ENCODE data around the gene SECISBP2L. TPM values are rescaled to one million over a fixed set of nuclear protein-coding genes. Genes with fewer than 3 reads are reported as not detected.

Gene SECISBP2L
- total and polyA plus RNA-seq, 7 donors: 4.5 to 31.9 (median 22.0) TPM

DNA sequence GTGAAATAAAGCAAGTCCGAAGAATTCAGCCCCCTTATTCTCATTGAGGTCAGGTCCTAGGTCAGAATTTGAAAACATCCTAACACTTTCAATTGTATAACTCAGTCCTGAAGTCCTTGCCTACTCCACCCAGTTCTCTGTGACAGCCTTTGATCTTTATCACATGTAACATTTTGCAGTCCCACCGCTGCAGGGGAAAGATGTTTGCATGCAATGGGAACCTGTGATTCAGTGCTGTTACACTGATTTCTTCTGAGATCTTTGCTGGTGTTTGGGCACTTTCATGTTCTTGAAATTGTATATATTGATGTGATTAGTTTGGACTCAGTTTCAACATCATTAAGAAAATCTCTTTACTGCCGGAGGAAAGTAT lies 18.0 kb upstream of the SECISBP2L start:
- ATAC-seq: no peak
- H3K27me3 ChIP-seq (ENCODE audit: insufficient read depth in 3 of 3, low read length in 2 of 3): peaks cover 0 to 3% (median 0%) of the 10 kb centered on the region in 3 donors
- H3K4me3 ChIP-seq: no peak overlapping the region
- no peak for DNase-seq
- TF ChIP-seq, protein P1, sequence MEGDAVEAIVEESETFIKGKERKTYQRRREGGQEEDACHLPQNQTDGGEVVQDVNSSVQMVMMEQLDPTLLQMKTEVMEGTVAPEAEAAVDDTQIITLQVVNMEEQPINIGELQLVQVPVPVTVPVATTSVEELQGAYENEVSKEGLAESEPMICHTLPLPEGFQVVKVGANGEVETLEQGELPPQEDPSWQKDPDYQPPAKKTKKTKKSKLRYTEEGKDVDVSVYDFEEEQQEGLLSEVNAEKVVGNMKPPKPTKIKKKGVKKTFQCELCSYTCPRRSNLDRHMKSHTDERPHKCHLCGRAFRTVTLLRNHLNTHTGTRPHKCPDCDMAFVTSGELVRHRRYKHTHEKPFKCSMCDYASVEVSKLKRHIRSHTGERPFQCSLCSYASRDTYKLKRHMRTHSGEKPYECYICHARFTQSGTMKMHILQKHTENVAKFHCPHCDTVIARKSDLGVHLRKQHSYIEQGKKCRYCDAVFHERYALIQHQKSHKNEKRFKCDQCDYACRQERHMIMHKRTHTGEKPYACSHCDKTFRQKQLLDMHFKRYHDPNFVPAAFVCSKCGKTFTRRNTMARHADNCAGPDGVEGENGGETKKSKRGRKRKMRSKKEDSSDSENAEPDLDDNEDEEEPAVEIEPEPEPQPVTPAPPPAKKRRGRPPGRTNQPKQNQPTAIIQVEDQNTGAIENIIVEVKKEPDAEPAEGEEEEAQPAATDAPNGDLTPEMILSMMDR (IDR thresholded peaks at IDR 0.05): no peak
- H3K27ac ChIP-seq: no peak overlapping the region
- H3K4me1 ChIP-seq: no peaks in the 10 kb centered on the region
- intact Hi-C loops (cut with DNase I): no loop called here
- H3K36me3 ChIP-seq (ENCODE audit: insufficient read depth in 1 of 2, low read depth in 1 of 2): no peaks in the 10 kb centered on the region
- H3K9me3 ChIP-seq: no peaks in the 10 kb centered on the region
- WGBS, 3 donors: 61 to 69% (median 61%) methylated on average over 3 of the region's 3 CpGs

DNA sequence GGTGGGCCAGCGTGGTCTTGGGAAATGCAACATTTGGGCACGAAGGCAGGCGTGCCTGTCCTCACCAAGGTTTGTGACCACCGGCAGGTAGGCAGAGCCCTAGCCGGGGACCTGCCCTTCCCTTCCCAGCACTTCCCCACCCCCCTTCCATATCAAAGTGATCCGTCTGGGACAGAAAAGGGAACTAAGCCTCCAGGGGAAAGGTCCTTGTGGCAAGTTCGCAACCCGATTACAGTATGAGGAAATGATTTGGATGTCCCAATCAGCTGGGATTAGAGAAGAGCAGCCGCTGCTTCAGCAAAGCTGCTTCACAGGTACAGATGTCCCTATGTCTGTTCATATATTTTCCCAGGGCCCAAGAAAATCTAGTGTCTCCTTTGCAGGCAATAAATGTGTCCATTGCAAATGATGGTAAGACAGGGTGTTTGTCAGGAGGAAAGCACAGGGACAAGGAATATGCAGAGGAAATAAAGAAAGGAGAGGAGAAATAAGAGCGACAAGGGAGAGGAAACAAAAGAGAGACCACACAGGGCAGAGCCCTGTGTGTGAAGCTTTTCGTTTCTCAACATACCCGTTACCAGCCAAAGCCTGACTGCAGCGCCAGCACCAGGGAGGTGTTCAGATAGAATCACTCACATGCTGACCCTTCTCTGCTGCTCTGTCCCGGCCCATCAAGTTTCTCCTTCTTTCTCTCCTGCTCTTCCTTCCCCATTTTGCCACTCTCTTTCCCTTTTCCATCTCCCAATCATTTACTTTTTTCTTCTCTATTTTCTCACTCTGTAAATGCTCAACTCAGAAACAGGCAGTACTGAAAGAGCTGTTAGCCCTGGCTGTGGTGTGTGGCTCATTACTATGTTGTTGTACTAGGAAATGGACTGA lies 17.4 kb upstream of the SECISBP2L start:
- TF ChIP-seq, protein P1 (IDR thresholded peaks at IDR 0.05): no peak
- intact Hi-C loops (cut with DNase I): no loop called here
- no peaks in the 10 kb centered on the region for H3K36me3 ChIP-seq (ENCODE audit: insufficient read depth in 1 of 2, low read depth in 1 of 2)
- no peak overlapping the region for H3K4me3 ChIP-seq
- 57 to 66% (median 58%) methylated on average over 14 of the region's 14 CpGs for WGBS, 3 donors
- peaks cover 0 to 3% (median 0%) of the 10 kb centered on the region in 3 donors for H3K27me3 ChIP-seq (ENCODE audit: insufficient read depth in 3 of 3, low read length in 2 of 3)
- no peak overlapping the region for H3K27ac ChIP-seq
- ATAC-seq (no peak), DNase-seq (no peak)
- H3K4me1 ChIP-seq: no peaks in the 10 kb centered on the region
- no peaks in the 10 kb centered on the region for H3K9me3 ChIP-seq

DNA sequence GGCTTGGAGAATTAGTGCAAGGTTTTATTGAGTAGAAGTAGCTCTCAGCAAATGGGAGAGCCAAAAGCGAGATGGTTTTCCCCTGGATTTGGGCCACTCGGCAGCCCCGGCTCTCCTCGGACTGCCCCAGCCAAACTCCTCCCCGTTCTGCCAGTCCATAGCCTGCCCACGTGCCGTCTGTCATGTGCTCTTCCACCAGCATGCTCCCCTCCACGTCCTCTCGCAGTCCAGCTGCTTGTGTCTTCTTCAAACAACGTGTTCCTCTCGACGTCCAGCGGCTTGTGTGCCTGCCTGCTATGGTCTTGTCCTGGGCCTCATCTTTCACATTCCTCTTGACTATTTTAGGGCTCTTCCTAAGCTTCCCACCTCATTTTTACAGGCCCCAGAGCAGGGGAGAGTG lies 16.7 kb upstream of the SECISBP2L start:
- WGBS, 3 donors: 42 to 55% (median 49%) methylated on average over 13 of the region's 13 CpGs
- ATAC-seq (no peak), DNase-seq (no peak)
- H3K36me3 ChIP-seq (ENCODE audit: insufficient read depth in 1 of 2, low read depth in 1 of 2): no peaks in the 10 kb centered on the region
- intact Hi-C loops (cut with DNase I): no loop called here
- H3K4me3 ChIP-seq: no peak overlapping the region
- H3K27ac ChIP-seq: no peak overlapping the region
- no peaks in the 10 kb centered on the region for H3K27me3 ChIP-seq (ENCODE audit: insufficient read depth in 3 of 3, low read length in 2 of 3)
- H3K9me3 ChIP-seq: no peaks in the 10 kb centered on the region
- H3K4me1 ChIP-seq: no peaks in the 10 kb centered on the region
- TF ChIP-seq, protein P1 (IDR thresholded peaks at IDR 0.05): no peak

- Histone ChIP-seq H3K9me3 (no peaks in the 10 kb centered on the region), H3K27ac (no peak overlapping the region), H3K4me3 (no peak overlapping the region), H3K27me3 (ENCODE audit: insufficient read depth in 3 of 3, low read length in 2 of 3) (no peaks in the 10 kb centered on the region), H3K4me1 (no peaks in the 10 kb centered on the region), H3K36me3 (ENCODE audit: insufficient read depth in 1 of 2, low read depth in 1 of 2) (no peaks in the 10 kb centered on the region)
- WGBS, 3 donors: 58 to 70% (median 69%) methylated on average over 4 of the region's 4 CpGs
- no peak for DNase-seq
- TF ChIP-seq, protein P1 (IDR thresholded peaks at IDR 0.05): no peak
- ATAC-seq: no peak
- intact Hi-C loops (cut with DNase I): no loop called here
These were observed 14.7 kb upstream of the SECISBP2L start for GRCh38 chr15:49060710-49061495.

All from psoas muscle (tissue), 8 donors.